H1 (cell line): ENCODE data around the gene DNTT. TPM values are rescaled to one million over a fixed set of nuclear protein-coding genes. Genes with fewer than 3 reads are reported as not detected.

Experiments
- EZH2 ChIP-seq: fragments of 200-600 bp; sonication (generic); IDR thresholded peaks from 2 replicates; pipeline ENCODE4 v1.7.1; 2012; ENCODE audit warnings: low read depth, mild to moderate bottlenecking, moderate library complexity, low read length, inconsistent platforms; ENCODE audit not compliant: severe bottlenecking
- PHF8 ChIP-seq: fragments of 200-600 bp; sonication (generic); conservative IDR thresholded peaks from 2 replicates; pipeline ENCODE4 v1.7.1; 2012; ENCODE audit warnings: low read depth, mild to moderate bottlenecking, inconsistent platforms, low read length, moderate library complexity
- POLR2AphosphoS5 ChIP-seq: IDR thresholded peaks from 2 replicates; pipeline ENCODE4 v1.6.1; 2011; ENCODE audit warnings: low read depth, low read length
- RAD21 ChIP-seq, 2 experiments: IDR thresholded peaks in 1 of 2; conservative IDR thresholded peaks in 1 of 2; 2 replicates each; pipeline ENCODE4 v1.6.1; 2011; ENCODE audit warnings: low read depth in 2 of 2, low read length in 2 of 2, improper control_type of control experiment in 1 of 2, inconsistent platforms in 1 of 2, mild to moderate bottlenecking in 1 of 2, moderate library complexity in 1 of 2
- RBBP5 ChIP-seq: IDR thresholded peaks from 2 replicates; pipeline ENCODE4 v1.7.1; 2012; ENCODE audit warnings: low read depth, mild to moderate bottlenecking, inconsistent platforms, low read length, moderate library complexity, borderline replicate concordance
- TAF1 ChIP-seq: IDR thresholded peaks from 2 replicates; pipeline ENCODE4 v1.6.1; 2011; ENCODE audit warnings: mild to moderate bottlenecking, low read depth, low read length
- polyA plus RNA-seq, 7 experiments: library from polyadenylated mRNA; depleted of rRNA in 3 of 7; stranded (reverse) in 5 of 7; unstranded in 2 of 7; fragments of >200 nt in 5 of 7; fragments of 200-250 nt in 2 of 7; gene quantifications; 1 replicate in 5 of 7; 2 replicates in 1 of 7; 4 replicates in 1 of 7; pipeline versions ENCODE4 v1.2.1 to v1.2.3, GENCODE V29; 2011 to 2013; ENCODE audit warnings: missing spikeins in 2 of 7, mixed read lengths in 2 of 7
- total RNA-seq: library from RNA; stranded (reverse); fragmentation: NEBNext Ultra II Directional; extraction: Animal tissue kit (Norgen Biotek cat#: 25700); gene quantifications from 2 replicates; pipeline ENCODE4 v1.2.1, GENCODE V29; 2021

The DNTT gene
- total and polyA plus RNA-seq, 2 of the 8 experiments (the other 6 are each of a cell fraction or from before 2014, with no cell fraction given): not detected

DNA sequence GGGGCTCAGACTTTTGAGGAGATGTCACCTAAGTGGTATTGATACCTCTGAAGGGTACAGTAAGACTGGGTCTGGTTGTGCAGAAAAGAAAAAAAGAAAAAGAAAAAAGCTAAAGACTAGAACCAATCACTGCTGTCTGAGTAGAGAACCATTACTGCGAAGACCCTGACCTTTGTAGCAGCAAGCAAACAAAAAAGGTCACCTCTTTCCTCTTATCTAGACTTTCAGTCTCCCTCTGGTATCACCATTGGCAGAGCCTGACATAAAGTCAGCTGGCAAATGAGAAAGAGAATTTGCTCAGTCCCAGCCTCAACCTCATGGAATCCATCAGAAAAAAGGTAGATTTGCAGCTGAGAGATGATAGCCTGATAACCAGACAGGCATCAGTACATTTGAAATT, 2.6 kb upstream of the DNTT start (continued):
- TF ChIP-seq RBBP5 (no peak), RAD21 (IDR thresholded peaks at IDR 0.05 in 1 of 2, conservative IDR thresholded peaks at IDR 0.05 in 1 of 2; ENCODE audit: low read depth in 2 of 2, low read length in 2 of 2) (no peak), POLR2AphosphoS5 (no peak), TAF1 (no peak), EZH2 (no peak), PHF8 (no peak)
- TF ChIP-seq, all 59 proteins: peak for 0
